ENCODE measurements around the gene COL4A2. TPM values are rescaled to one million over a fixed set of nuclear protein-coding genes. Genes with fewer than 3 reads are reported as not detected.

The COL4A2 gene
- total RNA-seq, 1 donor from 2014 or later, result 273 TPM

DNA sequence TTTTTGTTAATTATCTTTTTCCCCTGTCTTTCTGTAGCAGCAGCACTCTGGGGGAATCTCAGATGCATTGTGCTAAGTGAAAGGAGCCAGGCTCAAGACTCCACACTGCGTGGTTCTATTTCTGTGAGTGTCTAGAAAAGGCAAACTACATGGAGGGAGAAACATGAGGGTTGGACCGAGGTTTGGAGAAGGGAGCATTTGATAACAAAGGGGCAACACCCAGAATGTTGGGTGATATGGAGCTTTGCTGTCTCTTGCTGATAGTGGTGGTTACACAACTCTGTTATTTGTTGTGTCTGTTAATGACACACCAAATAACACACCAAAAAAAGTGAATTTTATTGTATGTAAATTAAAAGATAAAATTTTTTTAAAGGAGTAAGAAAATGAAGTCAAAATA lies 107.8 kb downstream of the COL4A2 start:
- no peak overlapping the region for H3K4me3 ChIP-seq
- H3K27me3 ChIP-seq, result no peaks in the 10 kb centered on the region
- no peaks in the 10 kb centered on the region for H3K36me3 ChIP-seq
- ATAC-seq (no peak), DNase-seq (no peak)
- peaks cover 34% of the 10 kb centered on the region for H3K4me1 ChIP-seq
- intact Hi-C loops (cut with DNase I), result loop anchor here (10.0 kb wide), 1 partner anchor 190 kb away; no protein-coding TSS in a partner anchor
- H3K9me3 ChIP-seq, result no peaks in the 10 kb centered on the region
- TF ChIP-seq, protein P1, sequence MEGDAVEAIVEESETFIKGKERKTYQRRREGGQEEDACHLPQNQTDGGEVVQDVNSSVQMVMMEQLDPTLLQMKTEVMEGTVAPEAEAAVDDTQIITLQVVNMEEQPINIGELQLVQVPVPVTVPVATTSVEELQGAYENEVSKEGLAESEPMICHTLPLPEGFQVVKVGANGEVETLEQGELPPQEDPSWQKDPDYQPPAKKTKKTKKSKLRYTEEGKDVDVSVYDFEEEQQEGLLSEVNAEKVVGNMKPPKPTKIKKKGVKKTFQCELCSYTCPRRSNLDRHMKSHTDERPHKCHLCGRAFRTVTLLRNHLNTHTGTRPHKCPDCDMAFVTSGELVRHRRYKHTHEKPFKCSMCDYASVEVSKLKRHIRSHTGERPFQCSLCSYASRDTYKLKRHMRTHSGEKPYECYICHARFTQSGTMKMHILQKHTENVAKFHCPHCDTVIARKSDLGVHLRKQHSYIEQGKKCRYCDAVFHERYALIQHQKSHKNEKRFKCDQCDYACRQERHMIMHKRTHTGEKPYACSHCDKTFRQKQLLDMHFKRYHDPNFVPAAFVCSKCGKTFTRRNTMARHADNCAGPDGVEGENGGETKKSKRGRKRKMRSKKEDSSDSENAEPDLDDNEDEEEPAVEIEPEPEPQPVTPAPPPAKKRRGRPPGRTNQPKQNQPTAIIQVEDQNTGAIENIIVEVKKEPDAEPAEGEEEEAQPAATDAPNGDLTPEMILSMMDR (IDR thresholded peaks at IDR 0.05), result no peak
- no peak overlapping the region for H3K27ac ChIP-seq

DNA sequence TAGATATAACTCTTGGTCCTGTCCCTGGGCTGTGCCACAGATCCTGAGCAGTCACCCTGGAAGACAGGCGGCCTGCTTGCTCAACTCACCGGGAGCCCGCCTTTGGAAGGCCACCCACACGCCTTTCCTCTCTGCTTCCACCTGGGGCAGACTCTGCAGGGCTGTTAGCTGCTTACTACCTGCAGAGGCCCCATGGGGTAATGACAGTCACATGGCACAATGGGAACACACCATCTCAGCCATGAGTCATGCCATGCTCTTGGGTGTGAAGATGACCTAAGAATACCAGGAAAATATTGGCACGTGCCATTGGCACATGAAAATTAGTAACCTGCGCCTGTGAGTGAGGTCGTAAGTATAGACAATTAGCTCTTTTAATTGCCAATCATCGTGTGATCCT lies 108.6 kb downstream of the COL4A2 start:
- Histone ChIP-seq H3K27ac (no peak overlapping the region), H3K27me3 (no peaks in the 10 kb centered on the region), H3K9me3 (no peaks in the 10 kb centered on the region), H3K4me3 (no peak overlapping the region), H3K36me3 (no peaks in the 10 kb centered on the region), H3K4me1 (peaks cover 35% of the 10 kb centered on the region)
- TF ChIP-seq, protein P1 (IDR thresholded peaks at IDR 0.05), result no peak
- DNase-seq (no peak), ATAC-seq (peak; percentile 8)
- intact Hi-C loops (cut with DNase I), result loop anchor here (10.0 kb wide), 1 partner anchor 191 kb away; no protein-coding TSS in a partner anchor

DNA sequence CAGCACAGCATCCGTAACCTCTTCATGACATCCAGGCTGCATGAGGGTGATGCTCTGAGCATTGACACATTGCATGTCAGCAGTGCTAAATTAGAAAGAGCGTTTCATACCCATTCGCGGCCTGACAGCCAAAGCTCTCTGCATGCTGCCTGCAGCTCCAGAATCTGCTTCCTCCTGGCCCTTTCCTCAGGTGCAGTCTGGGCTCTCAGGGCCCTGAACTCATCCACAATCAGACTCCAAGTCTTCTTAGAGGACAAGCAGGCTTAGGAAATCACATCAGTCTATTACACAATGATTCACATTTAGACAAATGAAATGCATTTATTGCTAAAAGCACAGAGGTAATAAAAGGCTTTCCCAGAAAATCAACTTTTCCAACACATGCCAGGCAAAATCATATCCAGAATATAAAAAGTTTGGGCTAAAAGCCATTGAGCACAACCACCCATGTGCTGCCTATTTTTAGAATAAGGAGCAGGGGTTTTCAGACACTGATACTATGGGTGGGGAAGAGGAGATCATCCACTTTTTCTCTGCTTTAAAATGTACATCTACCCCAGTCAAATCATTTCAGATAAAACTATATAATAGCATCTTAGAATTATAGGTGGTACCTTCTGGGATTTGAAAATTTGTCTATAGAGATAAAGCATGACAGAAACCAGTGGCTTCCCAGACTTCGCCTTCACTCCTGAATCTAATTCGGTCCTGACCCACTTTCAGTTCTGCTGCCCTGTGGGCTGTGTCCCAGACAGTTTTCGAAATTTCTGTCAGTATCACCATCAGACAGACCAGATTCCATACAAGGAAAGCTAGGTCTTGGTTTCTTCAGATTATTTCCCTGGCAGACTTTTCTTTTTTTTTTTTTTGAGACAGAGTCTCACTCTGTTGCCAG lies 109.3 kb downstream of the COL4A2 start:
- intact Hi-C loops (cut with DNase I), result loop anchor here (10.0 kb wide), 1 partner anchor 192 kb away; no protein-coding TSS in a partner anchor
- H3K27ac ChIP-seq, result peak overlapping the region; percentile 68
- DNase-seq (no peak), ATAC-seq (no peak)
- H3K27me3 ChIP-seq, result no peaks in the 10 kb centered on the region
- H3K9me3 ChIP-seq, result no peaks in the 10 kb centered on the region
- no peaks in the 10 kb centered on the region for H3K36me3 ChIP-seq
- H3K4me3 ChIP-seq, result no peak overlapping the region
- H3K4me1 ChIP-seq, result peaks cover 35% of the 10 kb centered on the region
- TF ChIP-seq, protein P1 (IDR thresholded peaks at IDR 0.05), result no peak

DNA sequence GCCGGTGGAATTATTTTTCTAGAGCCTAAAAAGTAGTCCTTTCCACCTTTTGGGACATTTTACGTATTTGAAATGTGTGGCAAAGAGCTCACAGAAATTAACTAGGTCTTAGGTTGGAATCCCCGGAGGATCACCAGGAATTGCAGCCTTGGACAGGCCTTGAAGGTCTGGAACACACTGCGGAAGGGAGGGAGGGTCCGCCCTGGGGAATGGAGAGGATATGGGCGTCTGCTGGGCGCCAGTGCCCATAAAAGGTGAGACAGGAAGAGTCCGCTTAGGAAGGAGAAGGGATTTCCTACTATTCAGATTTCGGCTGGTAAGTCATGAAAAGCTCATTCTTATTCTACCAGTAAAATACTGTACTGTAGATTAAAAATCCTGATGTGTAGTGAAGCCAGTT lies 111.9 kb downstream of the COL4A2 start:
- ATAC-seq, result peak; percentile 23
- H3K4me3 ChIP-seq, result no peak overlapping the region
- no peaks in the 10 kb centered on the region for H3K36me3 ChIP-seq
- no peaks in the 10 kb centered on the region for H3K9me3 ChIP-seq
- intact Hi-C loops (cut with DNase I), result loop anchor here (10.0 kb wide), 1 partner anchor 194 kb away; no protein-coding TSS in a partner anchor
- H3K27me3 ChIP-seq, result no peaks in the 10 kb centered on the region
- H3K4me1 ChIP-seq, result peaks cover 19% of the 10 kb centered on the region
- no peak overlapping the region for H3K27ac ChIP-seq
- TF ChIP-seq, protein P1 (IDR thresholded peaks at IDR 0.05), result no peak
- DNase-seq, result no peak

DNA sequence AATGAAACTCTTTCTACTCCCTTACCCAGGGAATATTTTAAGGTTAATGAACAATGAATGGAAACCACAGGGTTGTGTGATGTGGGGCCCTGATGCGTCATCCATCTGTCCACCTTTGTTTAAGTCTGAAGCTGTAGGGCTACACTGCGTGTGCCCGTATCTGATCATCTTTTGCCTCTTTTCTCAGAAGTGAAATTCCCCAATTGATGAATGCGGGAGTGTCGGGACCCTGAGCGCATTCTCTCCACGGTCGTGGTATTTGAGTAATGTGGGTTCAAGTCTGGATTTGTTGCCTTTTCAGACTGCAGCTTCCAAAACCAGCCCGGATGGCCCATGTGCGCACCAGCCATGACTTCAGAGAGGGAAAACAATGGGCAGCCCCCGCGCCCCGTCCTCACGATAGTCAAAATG lies 112.3 kb downstream of the COL4A2 start:
- H3K36me3 ChIP-seq, result no peaks in the 10 kb centered on the region
- H3K27me3 ChIP-seq, result no peaks in the 10 kb centered on the region
- TF ChIP-seq, protein P1 (IDR thresholded peaks at IDR 0.05), result no peak
- no peak overlapping the region for H3K4me3 ChIP-seq
- no peaks in the 10 kb centered on the region for H3K9me3 ChIP-seq
- peak overlapping the region; percentile 33 for H3K27ac ChIP-seq
- H3K4me1 ChIP-seq, result peaks cover 19% of the 10 kb centered on the region
- intact Hi-C loops (cut with DNase I), result loop anchor here (10.0 kb wide), 1 partner anchor 195 kb away; no protein-coding TSS in a partner anchor
- no peak for DNase-seq
- no peak for ATAC-seq
